Muscle of back (tissue), 13 donors: Measurements from ENCODE around the gene USP17L27. TPM values are rescaled to one million over a fixed set of nuclear protein-coding genes. Genes with fewer than 3 reads are reported as not detected.
A peak's percentile ranks its signal among the peaks of the same experiment; 100 is the strongest.
"Not testable (repeated sequence)": the region's sequence is repeated elsewhere in the genome, so short reads cannot be mapped to it uniquely, and the experiment has no call there.

Experiments used
- DNase-seq, 3 donors: peaks; one replicate each; pipeline versions ENCODE4 v3.0.0 to v3.0.0-alpha.2; 2013
- long read RNA-seq, 9 donors: transcript quantifications; one replicate each; lab custom pipeline, GENCODE V29; 2026
- polyA plus RNA-seq, 10 donors: library from polyadenylated mRNA; unstranded; fragments of 120-200 nt; gene quantifications; one replicate each; pipeline ENCODE4 v1.2.1, GENCODE V29; 2013; ENCODE audit not compliant: insufficient read length in 10 of 10

Gene USP17L27, protein sequence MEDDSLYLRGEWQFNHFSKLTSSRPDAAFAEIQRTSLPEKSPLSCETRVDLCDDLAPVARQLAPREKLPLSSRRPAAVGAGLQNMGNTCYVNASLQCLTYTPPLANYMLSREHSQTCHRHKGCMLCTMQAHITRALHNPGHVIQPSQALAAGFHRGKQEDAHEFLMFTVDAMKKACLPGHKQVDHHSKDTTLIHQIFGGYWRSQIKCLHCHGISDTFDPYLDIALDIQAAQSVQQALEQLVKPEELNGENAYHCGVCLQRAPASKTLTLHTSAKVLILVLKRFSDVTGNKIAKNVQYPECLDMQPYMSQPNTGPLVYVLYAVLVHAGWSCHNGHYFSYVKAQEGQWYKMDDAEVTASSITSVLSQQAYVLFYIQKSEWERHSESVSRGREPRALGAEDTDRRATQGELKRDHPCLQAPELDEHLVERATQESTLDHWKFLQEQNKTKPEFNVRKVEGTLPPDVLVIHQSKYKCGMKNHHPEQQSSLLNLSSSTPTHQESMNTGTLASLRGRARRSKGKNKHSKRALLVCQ
- polyA plus RNA-seq = not detected
- long read RNA-seq, donor 1 = 0 reads
- long read RNA-seq, donor 2 = 0 reads
- long read RNA-seq, donor 3 = 0 reads
- long read RNA-seq, donor 4 = 0 reads
- long read RNA-seq, donor 5 = 0 reads
- long read RNA-seq, donor 6 = 0 reads
- long read RNA-seq, donor 7 = 0 reads
- long read RNA-seq, donor 8 = 0 reads
- long read RNA-seq, donor 9 = 0 reads

DNA sequence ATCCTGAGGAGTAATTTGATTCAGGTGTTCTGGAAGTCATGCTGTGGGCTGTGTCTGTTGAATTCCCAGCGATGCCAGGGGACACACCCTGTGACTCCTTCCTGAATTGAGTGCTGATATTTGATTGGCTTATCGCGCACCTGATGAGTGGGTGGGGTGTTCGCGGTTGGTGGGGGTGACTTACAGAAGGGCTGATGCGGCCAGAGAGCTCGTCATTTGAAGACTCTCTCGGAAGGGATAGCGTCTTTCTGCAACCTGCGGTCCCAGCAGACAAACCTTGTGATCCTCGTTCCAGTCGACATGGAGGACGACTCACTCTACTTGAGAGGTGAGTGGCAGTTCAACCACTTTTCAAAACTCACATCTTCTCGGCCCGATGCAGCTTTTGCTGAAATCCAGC lies at the start of gene USP17L27:
Gene USP17L27 (plus strand): TSS at position 301 of the 400 bp plus-strand sequence. CDS start 0 bp downstream, at position 301.
- DNase-seq = not testable (repeated sequence)

DNA sequence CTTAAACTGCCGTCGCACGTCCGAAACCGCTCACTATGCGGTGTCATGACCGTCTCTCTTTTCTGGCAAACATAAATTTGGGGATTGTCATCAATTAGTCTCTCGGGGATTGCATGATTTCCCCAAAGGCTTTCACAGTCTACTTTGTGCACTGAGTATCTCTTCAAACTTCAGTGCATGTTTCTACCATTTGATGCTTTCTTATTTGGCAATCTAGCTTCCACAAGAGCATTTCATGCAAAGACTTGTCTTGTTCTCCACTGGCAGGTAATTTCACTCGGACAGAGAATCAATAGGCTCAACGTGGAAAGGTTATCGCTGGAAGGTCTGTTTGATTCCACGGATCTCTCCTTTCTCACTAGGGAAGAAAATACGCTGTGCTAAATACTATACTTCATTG lies 19.8 kb upstream of the USP17L27 start:
- DNase-seq = not testable (repeated sequence)

DNA sequence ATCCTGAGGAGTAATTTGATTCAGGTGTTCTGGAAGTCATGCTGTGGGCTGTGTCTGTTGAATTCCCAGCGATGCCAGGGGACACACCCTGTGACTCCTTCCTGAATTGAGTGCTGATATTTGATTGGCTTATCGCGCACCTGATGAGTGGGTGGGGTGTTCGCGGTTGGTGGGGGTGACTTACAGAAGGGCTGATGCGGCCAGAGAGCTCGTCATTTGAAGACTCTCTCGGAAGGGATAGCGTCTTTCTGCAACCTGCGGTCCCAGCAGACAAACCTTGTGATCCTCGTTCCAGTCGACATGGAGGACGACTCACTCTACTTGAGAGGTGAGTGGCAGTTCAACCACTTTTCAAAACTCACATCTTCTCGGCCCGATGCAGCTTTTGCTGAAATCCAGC lies 19.1 kb upstream of the USP17L27 start, which contains the start of gene USP17L24:
Gene USP17L24 (plus strand): TSS at position 301 of the 400 bp plus-strand sequence. CDS start 0 bp downstream, at position 301.
- DNase-seq = not testable (repeated sequence)

DNA sequence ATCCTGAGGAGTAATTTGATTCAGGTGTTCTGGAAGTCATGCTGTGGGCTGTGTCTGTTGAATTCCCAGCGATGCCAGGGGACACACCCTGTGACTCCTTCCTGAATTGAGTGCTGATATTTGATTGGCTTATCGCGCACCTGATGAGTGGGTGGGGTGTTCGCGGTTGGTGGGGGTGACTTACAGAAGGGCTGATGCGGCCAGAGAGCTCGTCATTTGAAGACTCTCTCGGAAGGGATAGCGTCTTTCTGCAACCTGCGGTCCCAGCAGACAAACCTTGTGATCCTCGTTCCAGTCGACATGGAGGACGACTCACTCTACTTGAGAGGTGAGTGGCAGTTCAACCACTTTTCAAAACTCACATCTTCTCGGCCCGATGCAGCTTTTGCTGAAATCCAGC lies 14.3 kb upstream of the USP17L27 start, which contains the start of gene USP17L25:
Gene USP17L25 (plus strand): TSS at position 301 of the 400 bp plus-strand sequence. CDS start 0 bp downstream, at position 301.
- DNase-seq = not testable (repeated sequence)

DNA sequence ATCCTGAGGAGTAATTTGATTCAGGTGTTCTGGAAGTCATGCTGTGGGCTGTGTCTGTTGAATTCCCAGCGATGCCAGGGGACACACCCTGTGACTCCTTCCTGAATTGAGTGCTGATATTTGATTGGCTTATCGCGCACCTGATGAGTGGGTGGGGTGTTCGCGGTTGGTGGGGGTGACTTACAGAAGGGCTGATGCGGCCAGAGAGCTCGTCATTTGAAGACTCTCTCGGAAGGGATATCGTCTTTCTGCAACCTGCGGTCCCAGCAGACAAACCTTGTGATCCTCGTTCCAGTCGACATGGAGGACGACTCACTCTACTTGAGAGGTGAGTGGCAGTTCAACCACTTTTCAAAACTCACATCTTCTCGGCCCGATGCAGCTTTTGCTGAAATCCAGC lies 9.6 kb upstream of the USP17L27 start, which contains the start of gene USP17L26:
Gene USP17L26 (plus strand): TSS at position 301 of the 400 bp plus-strand sequence. CDS start 0 bp downstream, at position 301.
- not testable (repeated sequence) for DNase-seq

DNA sequence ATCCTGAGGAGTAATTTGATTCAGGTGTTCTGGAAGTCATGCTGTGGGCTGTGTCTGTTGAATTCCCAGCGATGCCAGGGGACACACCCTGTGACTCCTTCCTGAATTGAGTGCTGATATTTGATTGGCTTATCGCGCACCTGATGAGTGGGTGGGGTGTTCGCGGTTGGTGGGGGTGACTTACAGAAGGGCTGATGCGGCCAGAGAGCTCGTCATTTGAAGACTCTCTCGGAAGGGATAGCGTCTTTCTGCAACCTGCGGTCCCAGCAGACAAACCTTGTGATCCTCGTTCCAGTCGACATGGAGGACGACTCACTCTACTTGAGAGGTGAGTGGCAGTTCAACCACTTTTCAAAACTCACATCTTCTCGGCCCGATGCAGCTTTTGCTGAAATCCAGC lies 4.8 kb upstream of the USP17L27 start, which contains the start of gene USP17L5:
Gene USP17L5 (plus strand): TSS at position 301 of the 400 bp plus-strand sequence. CDS start 0 bp downstream, at position 301.
- DNase-seq = not testable (repeated sequence)

DNA sequence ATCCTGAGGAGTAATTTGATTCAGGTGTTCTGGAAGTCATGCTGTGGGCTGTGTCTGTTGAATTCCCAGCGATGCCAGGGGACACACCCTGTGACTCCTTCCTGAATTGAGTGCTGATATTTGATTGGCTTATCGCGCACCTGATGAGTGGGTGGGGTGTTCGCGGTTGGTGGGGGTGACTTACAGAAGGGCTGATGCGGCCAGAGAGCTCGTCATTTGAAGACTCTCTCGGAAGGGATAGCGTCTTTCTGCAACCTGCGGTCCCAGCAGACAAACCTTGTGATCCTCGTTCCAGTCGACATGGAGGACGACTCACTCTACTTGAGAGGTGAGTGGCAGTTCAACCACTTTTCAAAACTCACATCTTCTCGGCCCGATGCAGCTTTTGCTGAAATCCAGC lies 4.6 kb downstream of the USP17L27 start, which contains the start of gene USP17L28:
Gene USP17L28 (plus strand): TSS at position 301 of the 400 bp plus-strand sequence. CDS start 0 bp downstream, at position 301.
- DNase-seq = not testable (repeated sequence)

DNA sequence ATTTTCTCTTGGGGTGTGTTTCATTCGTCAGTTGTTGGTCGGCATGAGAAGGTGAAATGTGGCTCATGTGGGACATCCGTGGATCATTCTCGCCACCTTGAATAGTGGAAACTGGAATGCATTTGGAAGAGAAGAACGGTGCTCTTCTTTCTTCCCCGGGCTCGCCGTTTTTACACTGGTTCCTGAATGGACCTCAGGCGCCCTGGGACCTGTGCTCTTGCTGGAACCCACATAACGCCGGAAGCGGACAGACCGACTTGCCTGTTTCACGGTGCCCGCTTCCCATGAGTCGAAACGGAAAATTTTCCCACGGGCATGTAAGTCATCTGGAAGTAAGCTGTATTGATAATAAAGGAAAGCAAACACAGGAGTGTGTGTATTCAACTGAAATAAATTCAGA lies 6.9 kb downstream of the USP17L27 start:
- DNase-seq = not testable (repeated sequence)

DNA sequence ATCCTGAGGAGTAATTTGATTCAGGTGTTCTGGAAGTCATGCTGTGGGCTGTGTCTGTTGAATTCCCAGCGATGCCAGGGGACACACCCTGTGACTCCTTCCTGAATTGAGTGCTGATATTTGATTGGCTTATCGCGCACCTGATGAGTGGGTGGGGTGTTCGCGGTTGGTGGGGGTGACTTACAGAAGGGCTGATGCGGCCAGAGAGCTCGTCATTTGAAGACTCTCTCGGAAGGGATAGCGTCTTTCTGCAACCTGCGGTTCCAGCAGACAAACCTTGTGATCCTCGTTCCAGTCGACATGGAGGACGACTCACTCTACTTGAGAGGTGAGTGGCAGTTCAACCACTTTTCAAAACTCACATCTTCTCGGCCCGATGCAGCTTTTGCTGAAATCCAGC lies 9.4 kb downstream of the USP17L27 start, which contains the start of gene USP17L29:
Gene USP17L29 (plus strand): TSS at position 301 of the 400 bp plus-strand sequence. CDS start 0 bp downstream, at position 301.
- not testable (repeated sequence) for DNase-seq

DNA sequence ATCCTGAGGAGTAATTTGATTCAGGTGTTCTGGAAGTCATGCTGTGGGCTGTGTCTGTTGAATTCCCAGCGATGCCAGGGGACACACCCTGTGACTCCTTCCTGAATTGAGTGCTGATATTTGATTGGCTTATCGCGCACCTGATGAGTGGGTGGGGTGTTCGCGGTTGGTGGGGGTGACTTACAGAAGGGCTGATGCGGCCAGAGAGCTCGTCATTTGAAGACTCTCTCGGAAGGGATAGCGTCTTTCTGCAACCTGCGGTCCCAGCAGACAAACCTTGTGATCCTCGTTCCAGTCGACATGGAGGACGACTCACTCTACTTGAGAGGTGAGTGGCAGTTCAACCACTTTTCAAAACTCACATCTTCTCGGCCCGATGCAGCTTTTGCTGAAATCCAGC lies 18.9 kb downstream of the USP17L27 start, which contains the start of gene USP17L30:
Gene USP17L30 (plus strand): TSS at position 301 of the 400 bp plus-strand sequence. CDS start 0 bp downstream, at position 301.
- DNase-seq = not testable (repeated sequence)

DNA sequence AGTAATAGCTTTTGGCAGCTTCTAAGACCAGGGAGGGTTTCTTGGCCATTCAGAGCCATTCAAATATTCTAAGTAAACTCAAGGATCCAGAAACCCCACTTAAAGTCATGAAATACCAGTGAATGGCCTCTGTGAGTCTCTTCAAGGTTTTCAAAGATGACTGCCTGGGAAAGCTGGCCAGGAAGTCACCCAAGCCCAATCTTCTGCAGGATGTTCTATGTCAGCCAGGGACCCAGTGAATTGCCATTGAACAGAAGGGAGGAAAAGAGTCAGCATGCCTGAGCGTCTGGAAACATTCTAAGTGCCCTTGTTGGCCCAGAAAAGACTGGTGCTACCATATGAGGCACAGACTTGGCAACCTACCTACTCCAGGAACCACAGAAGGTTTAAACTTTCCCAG lies 35.9 kb downstream of the USP17L27 start:
- not testable (repeated sequence) for DNase-seq

DNA sequence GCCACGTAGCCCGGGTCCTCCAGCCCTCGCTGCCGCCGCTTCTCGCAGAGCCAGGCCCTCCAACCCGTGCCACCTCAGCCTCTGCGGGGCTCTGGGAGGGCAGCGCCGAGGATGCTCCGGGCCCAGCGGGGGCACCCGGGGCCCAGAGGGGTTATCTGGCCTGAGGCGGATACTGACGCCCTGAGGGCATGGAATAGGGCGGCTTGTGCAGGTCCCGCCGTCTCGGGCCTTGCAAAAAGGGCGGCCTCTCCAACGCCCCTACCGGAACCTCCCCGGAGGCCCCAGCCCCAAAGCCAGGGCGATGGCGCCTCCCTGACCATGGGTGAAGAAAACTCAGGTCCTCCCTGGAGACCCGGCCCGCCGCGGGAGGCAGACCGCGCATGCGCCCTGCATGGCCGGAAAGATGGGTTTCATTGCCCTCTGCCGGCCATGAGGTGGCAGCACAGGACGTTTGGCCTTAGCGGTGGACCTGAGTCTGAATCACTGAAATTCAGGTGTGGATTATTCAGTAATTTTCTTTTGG lies 37.1 kb downstream of the USP17L27 start:
- DNase-seq = peak in 2 of 3 donors; percentile 4 to 28

DNA sequence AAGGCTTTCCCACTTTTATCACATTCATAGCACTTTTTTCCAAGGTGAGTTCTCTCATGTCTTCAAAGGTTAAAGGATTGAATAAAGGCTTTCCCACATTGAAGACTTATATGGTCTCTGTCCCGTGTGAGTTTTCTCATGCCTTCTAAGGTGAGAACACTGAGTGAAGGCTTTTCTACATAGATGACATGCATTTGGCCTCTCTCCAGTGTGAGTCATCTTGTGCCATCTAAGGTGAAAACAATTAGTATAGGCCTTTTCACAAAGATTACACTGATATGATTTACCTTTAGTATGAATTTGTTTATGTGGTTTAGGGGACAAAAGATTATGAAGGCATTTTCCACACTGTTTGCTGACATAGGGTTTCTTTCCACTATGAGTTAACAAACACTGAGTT lies 40.2 kb downstream of the USP17L27 start:
- no peak for DNase-seq

DNA sequence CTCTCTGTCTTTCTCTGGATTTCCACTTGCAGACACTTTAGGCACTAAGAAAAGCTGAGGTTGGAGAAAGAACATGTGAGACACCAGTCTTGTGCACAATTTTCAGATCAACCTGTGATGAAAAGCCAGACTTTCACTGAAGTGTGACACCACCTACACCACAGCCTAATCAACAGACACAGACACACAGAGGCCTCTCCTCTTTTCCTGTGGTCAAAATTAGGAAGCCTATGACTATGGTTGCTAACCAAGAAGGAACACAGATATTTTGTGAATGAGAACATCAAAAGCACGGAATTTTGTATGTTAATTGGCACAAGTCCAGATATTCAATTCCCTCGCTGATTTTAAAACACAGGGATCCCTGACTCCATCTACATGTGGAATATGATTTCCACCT lies 45.1 kb downstream of the USP17L27 start:
- not testable (repeated sequence) for DNase-seq

Other genes starting within 250 kb of the USP17L27 start
- gene FAM90A26, start 173.7 kb upstream of the USP17L27 start, polyA plus RNA-seq = under 1 TPM in 2 of 10 donors, not detected in 8; 0.13 to 0.20 TPM
- not detected for gene USP17L10, start 133.5 kb upstream of the USP17L27 start, polyA plus RNA-seq
- not detected for gene USP17L11, start 128.7 kb upstream of the USP17L27 start, polyA plus RNA-seq
- not detected for gene USP17L12, start 124.0 kb upstream of the USP17L27 start, polyA plus RNA-seq
- not detected for gene USP17L13, start 119.3 kb upstream of the USP17L27 start, polyA plus RNA-seq
- not detected for gene USP17L15, start 109.8 kb upstream of the USP17L27 start, polyA plus RNA-seq
- not detected for gene USP17L17, start 100.3 kb upstream of the USP17L27 start, polyA plus RNA-seq
- not detected for gene USP17L18, start 95.5 kb upstream of the USP17L27 start, polyA plus RNA-seq
- gene USP17L19, start 90.8 kb upstream of the USP17L27 start, polyA plus RNA-seq = not detected
- gene USP17L20, start 86.0 kb upstream of the USP17L27 start, polyA plus RNA-seq = not detected
- gene USP17L21, start 81.3 kb upstream of the USP17L27 start, polyA plus RNA-seq = not detected
- gene USP17L22, start 76.5 kb upstream of the USP17L27 start, polyA plus RNA-seq = not detected
- not detected for gene USP17L24, start 19.0 kb upstream of the USP17L27 start, polyA plus RNA-seq
- not detected for gene USP17L25, start 14.2 kb upstream of the USP17L27 start, polyA plus RNA-seq
- gene USP17L26, start 9.5 kb upstream of the USP17L27 start, polyA plus RNA-seq = not detected
- not detected for gene USP17L5, start 4.7 kb upstream of the USP17L27 start, polyA plus RNA-seq
- not detected for gene USP17L28, start 4.7 kb downstream of the USP17L27 start, polyA plus RNA-seq
- not detected for gene USP17L29, start 9.5 kb downstream of the USP17L27 start, polyA plus RNA-seq
- not detected for gene USP17L30, start 19.0 kb downstream of the USP17L27 start, polyA plus RNA-seq
- gene DEFB131A, start 100.3 kb downstream of the USP17L27 start, polyA plus RNA-seq = not detected